Keratinocyte (primary cell): ENCODE results near the gene ATP2C1. TPM values are rescaled to one million over a fixed set of nuclear protein-coding genes. Genes with fewer than 3 reads are reported as not detected.

Source experiments
- DNase-seq: peaks from one replicate; pipeline ENCODE4 v3.0.0-alpha.2; 2011; ENCODE audit warnings: low read depth, missing footprints, low spot score
- FAIRE-seq: peaks from 2 replicates; lab custom pipeline; 2011; peaks lifted over from hg19 to GRCh38; lab: Jason Lieb, UNC
- H2AFZ ChIP-seq: 2 replicates; pipeline ENCODE4 v1.6.0; 2012; ENCODE audit warnings: low read length, control low read depth, inconsistent platforms; ENCODE audit not compliant: control insufficient read depth
- H3K27ac ChIP-seq: 2 replicates; pipeline ENCODE4 v1.5.1; 2011; ENCODE audit warnings: low read length; ENCODE audit not compliant: control insufficient read depth, insufficient read depth
- H3K27me3 ChIP-seq: 3 replicates; pipeline ENCODE4 v1.6.0; 2011; ENCODE audit warnings: low read length; ENCODE audit not compliant: control insufficient read depth, insufficient read depth; ENCODE audit errors: extremely low read depth
- H3K36me3 ChIP-seq, 2 experiments: 2 replicates in 1 of 2; 3 replicates in 1 of 2; pipeline ENCODE4 v1.5.1; 2011; ENCODE audit warnings: low read length in 2 of 2, mild to moderate bottlenecking in 1 of 2; ENCODE audit not compliant: control insufficient read depth in 2 of 2, insufficient read depth in 2 of 2; ENCODE audit errors: extremely low read depth in 1 of 2
- H3K4me1 ChIP-seq: 3 replicates; pipeline ENCODE4 v1.5.1; 2011; ENCODE audit warnings: low read length; ENCODE audit not compliant: control insufficient read depth, insufficient read depth; ENCODE audit errors: extremely low read depth
- H3K4me2 ChIP-seq: 3 replicates; pipeline ENCODE4 v1.6.0; 2011; ENCODE audit warnings: low read depth, low read length; ENCODE audit not compliant: control insufficient read depth, insufficient read depth; ENCODE audit errors: extremely low read depth
- H3K4me3 ChIP-seq, 3 experiments: fragments of 200-600 bp in 1 of 3; sonication (generic) in 1 of 3; 2 replicates in 2 of 3; 3 replicates in 1 of 3; pipeline ENCODE4 v1.5.1; 2011 to 2016; ENCODE audit warnings: low read length in 3 of 3, mild to moderate bottlenecking in 3 of 3, control low read depth in 2 of 3, inconsistent platforms in 1 of 3, low read depth in 1 of 3, mixed read lengths in 1 of 3, mixed run types in 1 of 3, moderate library complexity in 1 of 3; ENCODE audit not compliant: control insufficient read depth in 2 of 3, insufficient read depth in 2 of 3; ENCODE audit errors: extremely low read depth in 1 of 3
- H3K79me2 ChIP-seq: 2 replicates; pipeline ENCODE4 v1.6.0; 2012; ENCODE audit warnings: low read length; ENCODE audit not compliant: control insufficient read depth, insufficient read depth
- H3K9ac ChIP-seq: 3 replicates; pipeline ENCODE4 v1.6.0; 2011; ENCODE audit warnings: low read length; ENCODE audit not compliant: control insufficient read depth, insufficient read depth; ENCODE audit errors: extremely low read depth
- H3K9me1 ChIP-seq: 3 replicates; pipeline ENCODE4 v1.6.0; 2011; ENCODE audit warnings: low read length; ENCODE audit not compliant: control insufficient read depth, insufficient read depth; ENCODE audit errors: extremely low read depth
- H3K9me3 ChIP-seq: 2 replicates; pipeline ENCODE4 v1.5.1; 2012; ENCODE audit warnings: low read depth, low read length; ENCODE audit not compliant: control insufficient read depth
- H4K20me1 ChIP-seq: 3 replicates; pipeline ENCODE4 v1.6.0; 2011; ENCODE audit warnings: low read length; ENCODE audit not compliant: control insufficient read depth, insufficient read depth; ENCODE audit errors: extremely low read depth
- CTCF ChIP-seq, 3 experiments: IDR thresholded peaks in 1 of 3; conservative IDR thresholded peaks in 1 of 3; optimal IDR thresholded peaks in 1 of 3; 2 replicates in 2 of 3; 3 replicates in 1 of 3; pipeline versions ENCODE3 to v1.5.1; 2011; ENCODE audit warnings: low read length in 3 of 3, mild to moderate bottlenecking in 3 of 3, moderate library complexity in 2 of 3, control low read depth in 1 of 3, inconsistent platforms in 1 of 3; ENCODE audit not compliant: insufficient read depth in 2 of 3; ENCODE audit errors: extremely low read depth in 1 of 3
- EZH2 ChIP-seq: IDR thresholded peaks from one replicate; pipeline ENCODE4 v1.6.1; 2012; ENCODE audit warnings: inconsistent platforms, mild to moderate bottlenecking, low read length, moderate library complexity
- dilution Hi-C: fragments of 300-500 bp; cut with MboI; formaldehyde crosslinking; loops from one replicate; pipeline ENCODE4 v1.7.0; 2020; ENCODE audit warnings: low sequenced_read_pairs; ENCODE audit not compliant: extremely low pct_ligation_motif_present
- polyA plus RNA-seq, 5 experiments: library from polyadenylated mRNA; depleted of rRNA in 3 of 5; stranded (reverse) in 3 of 5; stranded (forward) in 1 of 5; unstranded in 1 of 5; fragments of >200 nt; gene quantifications; 1 replicate in 1 of 5; 2 replicates in 3 of 5; 3 replicates in 1 of 5; pipeline versions ENCODE4 v1.2.1 to v1.2.3, GENCODE V29; 2011 to 2012; ENCODE audit warnings: missing spikeins in 2 of 5, low read depth in 1 of 5, low replicate concordance in 1 of 5

ATP2C1 gene
- polyA plus RNA-seq, 1 donor (not counting 4 experiments of a cell fraction or from before 2014, with no cell fraction given) = 141 TPM

DNA sequence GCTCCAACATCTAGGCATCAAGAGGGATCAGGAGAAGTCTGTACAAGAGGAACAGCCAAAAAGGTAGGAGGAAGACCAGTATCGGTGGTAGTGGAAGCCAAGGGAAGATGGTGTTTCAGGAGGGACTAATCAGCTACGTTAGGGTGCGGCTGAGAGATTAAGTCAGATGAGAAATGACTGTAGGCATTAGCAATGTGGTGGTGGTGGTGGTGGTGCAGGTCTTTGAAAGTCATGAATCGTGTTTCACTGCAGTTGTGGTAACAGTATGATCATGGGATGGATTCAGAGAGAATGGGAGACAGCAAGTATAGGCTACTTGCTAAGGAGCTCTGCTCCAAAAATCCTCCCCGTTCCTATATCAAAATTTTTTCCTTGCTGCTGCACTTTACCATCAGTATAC is 97.2 kb downstream of the ATP2C1 start:
- Histone ChIP-seq H3K27me3 (no peaks in the 10 kb centered on the region), H3K4me1 (no peaks in the 10 kb centered on the region), H4K20me1 (no peaks in the 10 kb centered on the region), H3K79me2 (no peaks in the 10 kb centered on the region), H3K27ac (no peak overlapping the region), H3K9me1 (no peaks in the 10 kb centered on the region), H3K9ac (no peak overlapping the region), H3K4me2 (no peak overlapping the region), H3K36me3 (peaks cover 4 to 6% of the 10 kb centered on the region in 2 experiments), H3K9me3 (no peaks in the 10 kb centered on the region), H2AFZ (no peak overlapping the region), H3K4me3 (no peak overlapping the region)
- DNase-seq = no peak
- TF ChIP-seq EZH2 = no peak
- TF ChIP-seq CTCF (optimal IDR thresholded peaks at IDR 0.05 in 1 of 3, IDR thresholded peaks at IDR 0.05 in 1 of 3, conservative IDR thresholded peaks at IDR 0.05 in 1 of 3; ENCODE audit: extremely low read depth in 1 of 3, insufficient read depth in 2 of 3, low read length in 3 of 3) = no peak
- dilution Hi-C loops = no loop called here
- FAIRE-seq = no peak

DNA sequence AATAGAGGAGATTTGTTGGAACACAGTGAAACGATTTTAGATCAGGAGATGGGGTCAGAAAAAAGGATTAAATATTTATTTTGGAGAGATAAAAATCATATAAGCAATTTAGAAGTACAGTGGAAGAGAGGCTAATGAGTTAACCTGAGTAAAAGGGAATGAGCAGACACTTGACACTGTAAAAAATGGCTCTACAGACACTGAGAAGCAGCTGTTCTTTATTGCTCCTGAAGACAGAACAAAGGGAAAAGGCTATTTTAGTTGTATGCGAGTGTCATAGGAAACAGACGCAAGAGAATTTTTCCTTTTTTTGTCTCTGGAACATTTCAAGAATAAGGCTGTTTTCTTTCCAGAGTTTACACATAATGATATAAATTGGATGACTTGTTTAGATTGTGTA is 98.5 kb downstream of the ATP2C1 start:
- dilution Hi-C loops = no loop called here
- H3K9me3 ChIP-seq = no peaks in the 10 kb centered on the region

More for the DNA sequence above, 98.5 kb downstream of the ATP2C1 start:
- TF ChIP-seq EZH2 = no peak
- TF ChIP-seq CTCF (optimal IDR thresholded peaks at IDR 0.05 in 1 of 3, IDR thresholded peaks at IDR 0.05 in 1 of 3, conservative IDR thresholded peaks at IDR 0.05 in 1 of 3; ENCODE audit: extremely low read depth in 1 of 3, insufficient read depth in 2 of 3, low read length in 3 of 3) = no peak
- no peak overlapping the region for H3K4me2 ChIP-seq
- H2AFZ ChIP-seq = no peak overlapping the region
- no peak overlapping the region for H3K27ac ChIP-seq
- no peak overlapping the region for H3K9ac ChIP-seq
- no peaks in the 10 kb centered on the region for H3K79me2 ChIP-seq
- H3K36me3 ChIP-seq = peaks cover 2 to 6% of the 10 kb centered on the region in 2 experiments
- H3K27me3 ChIP-seq = no peaks in the 10 kb centered on the region
- no peaks in the 10 kb centered on the region for H4K20me1 ChIP-seq
- no peaks in the 10 kb centered on the region for H3K4me1 ChIP-seq
- no peak overlapping the region for H3K4me3 ChIP-seq
- DNase-seq (no peak), FAIRE-seq (no peak)
- no peaks in the 10 kb centered on the region for H3K9me1 ChIP-seq
